Liver (tissue), 10 donors: Measurements from ENCODE around the gene RBX1. TPM values are rescaled to one million over a fixed set of nuclear protein-coding genes. Genes with fewer than 3 reads are reported as not detected.
A peak's percentile ranks its signal among the peaks of the same experiment; 100 is the strongest.

ENCODE experiments used
- DNase-seq: peaks from one replicate; pipeline ENCODE4 v3.0.0-alpha.2; 2017; ENCODE audit warnings: low spot score
- H3K27ac ChIP-seq, 2 donors: one replicate each; pipeline ENCODE4 v1.7.0; 2013; ENCODE audit warnings: inconsistent platforms in 2 of 2, low read length in 2 of 2, control low read depth in 1 of 2, low read depth in 1 of 2, mild to moderate bottlenecking in 1 of 2
- H3K27me3 ChIP-seq, 4 donors: one replicate each; pipeline versions ENCODE4 v1.6.1 to v1.7.0; 2013; ENCODE audit warnings: low read length in 3 of 4, inconsistent platforms in 1 of 4, mild to moderate bottlenecking in 1 of 4, moderate library complexity in 1 of 4; ENCODE audit not compliant: control insufficient read depth in 4 of 4, insufficient read depth in 4 of 4
- H3K36me3 ChIP-seq, 4 donors: one replicate each; pipeline versions ENCODE4 v1.6.1 to v1.7.0; 2013; ENCODE audit warnings: low read length in 3 of 4, mild to moderate bottlenecking in 3 of 4, low read depth in 1 of 4, moderate library complexity in 1 of 4; ENCODE audit not compliant: control insufficient read depth in 4 of 4, insufficient read depth in 3 of 4
- H3K4me1 ChIP-seq, 4 donors: one replicate each; pipeline versions ENCODE4 v1.6.1 to v1.7.0; 2013; ENCODE audit warnings: low read length in 3 of 4, mild to moderate bottlenecking in 3 of 4, moderate library complexity in 1 of 4; ENCODE audit not compliant: control insufficient read depth in 4 of 4, insufficient read depth in 4 of 4
- H3K4me3 ChIP-seq, 3 donors: one replicate each; pipeline versions ENCODE4 v1.6.1 to v1.7.0; 2013; ENCODE audit warnings: low read length in 3 of 3, control low read depth in 1 of 3, low read depth in 1 of 3, mild to moderate bottlenecking in 1 of 3
- H3K9ac ChIP-seq, 2 donors: one replicate each; pipeline ENCODE4 v1.7.0; 2013; ENCODE audit warnings: low read length in 2 of 2, mild to moderate bottlenecking in 2 of 2, moderate library complexity in 2 of 2, control low read depth in 1 of 2, low read depth in 1 of 2
- H3K9me3 ChIP-seq, 4 donors: one replicate each; pipeline versions ENCODE4 v1.6.1 to v1.7.0; 2013; ENCODE audit warnings: low read length in 3 of 4; ENCODE audit not compliant: control insufficient read depth in 4 of 4
- ATF3 ChIP-seq: IDR thresholded peaks from 2 replicates; pipeline ENCODE4 v1.6.1; 2016; ENCODE audit warnings: antibody characterized with exemption
- FOXA2 ChIP-seq: IDR thresholded peaks from 2 replicates; pipeline ENCODE4 v1.6.1; 2016; ENCODE audit warnings: antibody characterized with exemption
- HNF4A ChIP-seq, 2 donors: conservative IDR thresholded peaks; 2 replicates each; pipeline ENCODE4 v1.6.1; 2016; ENCODE audit warnings: antibody characterized with exemption in 2 of 2, mild to moderate bottlenecking in 2 of 2
- HNF4G ChIP-seq: IDR thresholded peaks from 2 replicates; pipeline ENCODE4 v1.6.1; 2016; ENCODE audit warnings: antibody characterized with exemption
- MAX ChIP-seq: IDR thresholded peaks from 2 replicates; pipeline ENCODE4 v1.6.1; 2016; ENCODE audit warnings: antibody characterized with exemption
- NR2F2 ChIP-seq: IDR thresholded peaks from 2 replicates; pipeline ENCODE4 v1.6.1; 2016; ENCODE audit warnings: antibody characterized with exemption
- RAD21 ChIP-seq, 2 donors: IDR thresholded peaks; 2 replicates each; pipeline ENCODE4 v1.6.1; 2016; ENCODE audit warnings: antibody characterized with exemption in 2 of 2, mild to moderate bottlenecking in 2 of 2
- REST ChIP-seq: IDR thresholded peaks from 2 replicates; pipeline ENCODE4 v1.6.1; 2016; ENCODE audit warnings: antibody characterized with exemption, mild to moderate bottlenecking
- RXRA ChIP-seq, 2 donors: IDR thresholded peaks; 2 replicates each; pipeline ENCODE4 v1.6.1; 2017 to 2018; ENCODE audit warnings: antibody characterized with exemption in 2 of 2, mild to moderate bottlenecking in 1 of 2
- SP1 ChIP-seq: IDR thresholded peaks from 2 replicates; pipeline ENCODE4 v1.6.1; 2018; ENCODE audit warnings: antibody characterized with exemption, mild to moderate bottlenecking
- YY1 ChIP-seq: IDR thresholded peaks from 2 replicates; pipeline ENCODE4 v1.6.1; 2016; ENCODE audit warnings: antibody characterized with exemption, mild to moderate bottlenecking
- ZBTB33 ChIP-seq: IDR thresholded peaks from 2 replicates; pipeline ENCODE4 v1.6.1; 2016; ENCODE audit warnings: antibody characterized with exemption
- WGBS: extraction: QIAGEN DNeasy Blood & Tissue Kit; methylation state at CpG from one replicate; pipeline ENCODE4 v1.1.7; 2013; 5-methylcytosine and 5-hydroxymethylcytosine counted together
- polyA plus RNA-seq, 2 donors: library from polyadenylated mRNA; stranded (reverse) in 1 of 2; unstranded in 1 of 2; fragments of 200-250 nt in 1 of 2; fragments of >200 nt in 1 of 2; fragmentation: Nextera tagmentation in 1 of 2; extraction: Ambion mirVana in 1 of 2; gene quantifications; one replicate each; pipeline versions ENCODE4 v1.2.1 to v1.2.3, GENCODE V29; 2013 to 2015
- small RNA-seq: library from RNA; depleted of rRNA; stranded (forward); fragments of <200 nt; gene quantifications from one replicate; pipeline ENCODE3, GENCODE V24; 2014
- total RNA-seq, 2 donors: library from RNA; depleted of rRNA; stranded (reverse); fragments of >200 nt; gene quantifications; one replicate each; pipeline ENCODE4 v1.2.3, GENCODE V29; 2014
- donor health status: healthy.
- donor health status: healthy.
- donor health status: healthy.
- donor health status: healthy.
- donor health status: healthy.

Gene RBX1
- total and polyA plus RNA-seq, 4 donors, result 11.0 to 85.3 (median 46.0) TPM

GRCh38 chr22:41021613-41022454, 70.7 kb downstream of the RBX1 start (continued):
- TF ChIP-seq MAX (no peak), NR2F2 (no peak), HNF4A (conservative IDR thresholded peaks at IDR 0.05) (no peak)

- 9% methylated on average over 46 of the region's 46 CpGs for whole genome bisulfite sequencing
- Histone ChIP-seq H3K9ac (peak overlapping the region in 1 of 2 donors; percentile 59), H3K9me3 (no peaks in the 10 kb centered on the region), H3K27me3 (no peaks in the 10 kb centered on the region), H3K4me3 (peak overlapping the region in 2 of 3 donors; percentile 60 to 72), H3K36me3 (no peaks in the 10 kb centered on the region), H3K27ac (peak overlapping the region; percentile 74 to 82), H3K4me1 (peaks cover 4 to 15% (median 4%) of the 10 kb centered on the region in 4 donors)
- TF ChIP-seq SP1 (peak; percentile 33), ATF3 (no peak), NR2F2 (no peak), ZBTB33 (no peak), MAX (no peak), RAD21 (IDR thresholded peaks at IDR 0.05) (peak; percentile 6 to 32), REST (no peak), HNF4A (conservative IDR thresholded peaks at IDR 0.05) (no peak), HNF4G (no peak), RXRA (IDR thresholded peaks at IDR 0.05) (peak; percentile 9 to 14), YY1 (no peak), FOXA2 (no peak)
- DNase-seq, result peak; percentile 90
These were observed 71.5 kb downstream of the RBX1 start for GRCh38 chr22:41022470-41023298.

Small RNAs within 50 kb of the gene (small RNA-seq; reads per million reads assigned to genes)
- gene RF00017 (not detected), gene RNU6-379P (not detected)

Other genes with a start within 250 kb of the RBX1 start
- 10 to 100 TPM in 1 of 2 donors, 1 to 10 TPM in 1; 7.3 to 17.5 TPM for gene SLC25A17, start 132.0 kb upstream of the RBX1 start, total RNA-seq
- 10 to 100 TPM in 1 of 2 donors, 1 to 10 TPM in 1; 9.9 to 12.5 TPM for gene SLC25A17, start 132.0 kb upstream of the RBX1 start, polyA plus RNA-seq
- 10 to 100 TPM; 90.6 to 91.5 TPM for gene ST13, start 94.7 kb upstream of the RBX1 start, total RNA-seq
- 100 to 1,000 TPM in 1 of 2 donors, 10 to 100 TPM in 1; 82.3 to 112 TPM for gene ST13, start 94.7 kb upstream of the RBX1 start, polyA plus RNA-seq
- 10 to 100 TPM; 10.1 to 16.4 TPM for gene XPNPEP3, start 94.2 kb upstream of the RBX1 start, total RNA-seq
- 1 to 10 TPM; 5.5 to 7.1 TPM for gene XPNPEP3, start 94.2 kb upstream of the RBX1 start, polyA plus RNA-seq
- not detected for gene DNAJB7, start 89.3 kb upstream of the RBX1 start, total RNA-seq
- gene DNAJB7, start 89.3 kb upstream of the RBX1 start, polyA plus RNA-seq, result under 1 TPM in 1 of 2 donors, not detected in 1; 0.15 TPM
- gene EP300, start 141.2 kb downstream of the RBX1 start, total RNA-seq, result 10 to 100 TPM; 52.6 to 95.5 TPM
- 10 to 100 TPM in 1 of 2 donors, 1 to 10 TPM in 1; 6.9 to 11.1 TPM for gene EP300, start 141.2 kb downstream of the RBX1 start, polyA plus RNA-seq